B cell (primary cell): ENCODE measurements around the gene CALN1. TPM values are rescaled to one million over a fixed set of nuclear protein-coding genes. Genes with fewer than 3 reads are reported as not detected.

ENCODE experiments used
- ATAC-seq: fragments of 200-7000 bp; cut with Tn5 transposase; one replicate; pipeline ENCODE4 v1.10.0; 2021; ENCODE audit warnings: low read depth, mild to moderate bottlenecking, moderate number of reproducible peaks, moderate library complexity
- CTCF ChIA-PET: fragments of 350-600 bp; sonication (Branson Sonifier 250); formaldehyde crosslinking; loops from one replicate; lab custom pipeline; 2021; ENCODE audit warnings: antibody characterized with exemption, inconsistent platforms; lab: Charles Lee
- POLR2A ChIA-PET: fragments of 350-600 bp; sonication (Branson Sonifier 250); formaldehyde crosslinking; loops from one replicate; lab custom pipeline; 2021; ENCODE audit warnings: antibody characterized with exemption; lab: Charles Lee
- DNase-seq: peaks from one replicate; pipeline ENCODE4 v3.0.0; 2013
- H2AFZ ChIP-seq: 2 replicates; pipeline ENCODE4 v1.6.1; 2012; ENCODE audit warnings: mild to moderate bottlenecking, low read depth, low read length; ENCODE audit not compliant: insufficient read depth, poor library complexity, severe bottlenecking
- H3K27ac ChIP-seq, 2 donors: 1 replicate in 1 of 2; 2 replicates in 1 of 2; pipeline ENCODE4 v1.5.1; 2012 to 2013; ENCODE audit warnings: low read length in 2 of 2, mild to moderate bottlenecking in 2 of 2, moderate library complexity in 1 of 2
- H3K27me3 ChIP-seq, 4 experiments: fragments of 200-600 bp in 1 of 4; sonication (generic) in 1 of 4; replicated peaks in 1 of 4; 1 replicate in 2 of 4; 2 replicates in 2 of 4; pipeline versions ENCODE4 v1.6.1 to v1.7.0; 2013 to 2016; ENCODE audit warnings: low read length in 3 of 4, mild to moderate bottlenecking in 2 of 4, mixed read lengths in 1 of 4, moderate library complexity in 1 of 4; ENCODE audit not compliant: insufficient read depth in 4 of 4, control insufficient read depth in 3 of 4; ENCODE audit errors: control extremely low read depth in 1 of 4
- H3K36me3 ChIP-seq, 2 experiments: replicated peaks in 1 of 2; 1 replicate in 1 of 2; 2 replicates in 1 of 2; pipeline versions ENCODE4 v1.6.1 to v1.7.1; 2013; ENCODE audit warnings: low read length in 1 of 2; ENCODE audit not compliant: insufficient read depth in 2 of 2, control insufficient read depth in 1 of 2; ENCODE audit errors: control extremely low read depth in 1 of 2, extremely low read depth in 1 of 2
- H3K4me1 ChIP-seq, 2 donors: fragments of 200-600 bp in 1 of 2; sonication (generic) in 1 of 2; 1 replicate in 1 of 2; 2 replicates in 1 of 2; pipeline versions ENCODE4 v1.5.1 to v1.6.1; 2013 to 2017; ENCODE audit warnings: low read length in 2 of 2; ENCODE audit not compliant: control insufficient read depth in 2 of 2, insufficient read depth in 2 of 2
- H3K4me2 ChIP-seq: replicated peaks from 2 replicates; pipeline ENCODE3; 2012; ENCODE audit warnings: mild to moderate bottlenecking, low read depth, low read length; ENCODE audit not compliant: poor library complexity, severe bottlenecking
- H3K4me3 ChIP-seq, 5 experiments: fragments of 200-600 bp in 1 of 5; sonication (generic) in 1 of 5; 1 replicate in 3 of 5; 2 replicates in 2 of 5; pipeline versions ENCODE4 v1.5.1 to v1.7.0; 2011 to 2016; ENCODE audit warnings: low read length in 4 of 5, mild to moderate bottlenecking in 4 of 5, low read depth in 2 of 5, control low read depth in 1 of 5, moderate library complexity in 1 of 5; ENCODE audit not compliant: insufficient read depth in 1 of 5; ENCODE audit errors: control extremely low read depth in 1 of 5, extremely low read depth in 1 of 5
- H3K79me2 ChIP-seq: fragments of 200-600 bp; sonication (generic); one replicate; pipeline ENCODE4 v1.6.0; 2016; ENCODE audit warnings: low read length; ENCODE audit not compliant: control insufficient read depth, insufficient read depth
- H3K9ac ChIP-seq: fragments of 200-600 bp; sonication (generic); 2 replicates; pipeline ENCODE4 v1.6.1; 2017; ENCODE audit warnings: mild to moderate bottlenecking, low read length, moderate library complexity
- H3K9me3 ChIP-seq, 3 donors: one replicate each; pipeline versions ENCODE4 v1.6.1 to v1.7.1; 2013; ENCODE audit warnings: low read length in 2 of 3; ENCODE audit not compliant: control insufficient read depth in 2 of 3, insufficient read depth in 1 of 3; ENCODE audit errors: control extremely low read depth in 1 of 3
- H4K20me1 ChIP-seq: 2 replicates; pipeline ENCODE4 v1.6.0; 2012; ENCODE audit warnings: mild to moderate bottlenecking, low read length; ENCODE audit not compliant: insufficient read depth, control insufficient read depth, poor library complexity, severe bottlenecking
- H3K27ac Mint-ChIP-seq: one replicate; pipeline ENCODE4 v1.8.0; 2021; ENCODE audit warnings: mixed read lengths
- H3K27me3 Mint-ChIP-seq: one replicate; pipeline ENCODE4 v1.8.0; 2021; ENCODE audit warnings: mixed read lengths
- H3K4me1 Mint-ChIP-seq: one replicate; pipeline ENCODE4 v1.8.0; 2021; ENCODE audit warnings: mixed read lengths
- H3K4me3 Mint-ChIP-seq: one replicate; pipeline ENCODE4 v1.8.0; 2021; ENCODE audit warnings: mixed read lengths
- H3K9me3 Mint-ChIP-seq: one replicate; pipeline ENCODE4 v1.8.0; 2022; ENCODE audit warnings: mixed read lengths; ENCODE audit not compliant: insufficient read depth
- EZH2 ChIP-seq: IDR thresholded peaks from 2 replicates; pipeline ENCODE4 v1.6.1; 2012; ENCODE audit warnings: borderline replicate concordance, low read depth, mild to moderate bottlenecking, moderate library complexity, low read length; ENCODE audit not compliant: insufficient read depth, poor library complexity, severe bottlenecking
- WGBS: methylation state at CpG from one replicate; pipeline ENCODE4 v1.1.5; 2013; ENCODE audit warnings: missing lambda C conversion rate; ENCODE audit not compliant: insufficient coverage; 5-methylcytosine and 5-hydroxymethylcytosine counted together
- intact Hi-C: fragments of 100-400 bp; cut with micrococcal nuclease; formaldehyde crosslinking; loops from one replicate; pipeline ENCODE4 v1.10.0; 2022
- polyA plus RNA-seq: library from polyadenylated mRNA; depleted of rRNA; stranded (reverse); fragments of >200 nt; gene quantifications from 2 replicates; pipeline ENCODE4 v1.2.3, GENCODE V29; 2012
- total RNA-seq, 2 donors: library from RNA; stranded (reverse); fragments of 120-200 nt in 1 of 2; gene quantifications; 1 replicate in 1 of 2; 2 replicates in 1 of 2; pipeline versions ENCODE4 v1.2.3 to v1.2.4, GENCODE V29; 2013 to 2022
- TF ChIP-seq, protein P1 (sequence below): fragments of 200-600 bp; IDR thresholded peaks from one replicate; pipeline ENCODE4 v1.8.0; 2022; ENCODE audit warnings: antibody characterized with exemption, mild to moderate bottlenecking

The CALN1 gene
- total and polyA plus RNA-seq, 2 donors (not counting 1 experiment from before 2014, with no cell fraction given), result not detected

DNA sequence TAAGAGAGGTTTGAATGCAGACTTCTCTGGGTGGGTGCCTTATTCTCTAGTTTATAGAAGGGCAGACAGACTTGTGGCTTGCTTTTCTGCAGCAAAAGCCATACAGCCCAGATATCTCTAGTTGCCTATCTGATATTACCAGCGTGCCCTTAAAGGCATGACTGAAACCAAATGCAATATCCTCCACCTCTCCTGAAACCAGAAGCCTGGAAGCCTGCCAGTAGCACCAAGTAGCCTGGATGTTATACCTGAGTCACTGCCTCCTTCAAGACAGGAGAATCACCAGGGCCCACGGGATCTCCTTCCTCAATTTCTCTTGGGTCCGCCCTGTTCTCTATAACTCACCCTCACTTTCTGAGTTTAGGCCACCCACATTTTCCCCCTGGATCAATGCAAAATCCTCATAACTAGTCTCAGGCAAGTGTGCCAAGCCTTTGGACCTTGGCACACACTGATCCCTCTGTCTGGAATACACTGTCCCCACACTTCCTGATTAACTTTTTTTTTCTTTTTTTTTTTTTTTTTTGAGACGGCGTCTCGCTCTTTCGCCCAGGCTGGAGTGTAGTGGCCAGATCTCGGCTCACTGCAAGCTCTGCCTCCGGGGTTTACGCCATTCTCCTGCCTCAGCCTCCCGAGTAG, 641.8 kb downstream of the CALN1 start:
- no peaks in the 10 kb centered on the region for H4K20me1 ChIP-seq
- H3K4me1 ChIP-seq, result no peaks in the 10 kb centered on the region
- no peaks in the 10 kb centered on the region for H3K9me3 Mint-ChIP-seq
- peaks cover 0 to 5% (median 0%) of the 10 kb centered on the region in 3 donors for H3K9me3 ChIP-seq
- H3K27ac Mint-ChIP-seq, result no peak overlapping the region
- no peaks in the 10 kb centered on the region for H3K4me1 Mint-ChIP-seq
- no peaks in the 10 kb centered on the region for H3K79me2 ChIP-seq
- no peak overlapping the region for H2AFZ ChIP-seq
- no peak overlapping the region for H3K9ac ChIP-seq
- H3K27me3 Mint-ChIP-seq, result no peaks in the 10 kb centered on the region
- 76% methylated on average over 10 of the region's 11 CpGs for whole genome bisulfite sequencing
- TF ChIP-seq EZH2, result no peak
- TF ChIP-seq, protein P1, sequence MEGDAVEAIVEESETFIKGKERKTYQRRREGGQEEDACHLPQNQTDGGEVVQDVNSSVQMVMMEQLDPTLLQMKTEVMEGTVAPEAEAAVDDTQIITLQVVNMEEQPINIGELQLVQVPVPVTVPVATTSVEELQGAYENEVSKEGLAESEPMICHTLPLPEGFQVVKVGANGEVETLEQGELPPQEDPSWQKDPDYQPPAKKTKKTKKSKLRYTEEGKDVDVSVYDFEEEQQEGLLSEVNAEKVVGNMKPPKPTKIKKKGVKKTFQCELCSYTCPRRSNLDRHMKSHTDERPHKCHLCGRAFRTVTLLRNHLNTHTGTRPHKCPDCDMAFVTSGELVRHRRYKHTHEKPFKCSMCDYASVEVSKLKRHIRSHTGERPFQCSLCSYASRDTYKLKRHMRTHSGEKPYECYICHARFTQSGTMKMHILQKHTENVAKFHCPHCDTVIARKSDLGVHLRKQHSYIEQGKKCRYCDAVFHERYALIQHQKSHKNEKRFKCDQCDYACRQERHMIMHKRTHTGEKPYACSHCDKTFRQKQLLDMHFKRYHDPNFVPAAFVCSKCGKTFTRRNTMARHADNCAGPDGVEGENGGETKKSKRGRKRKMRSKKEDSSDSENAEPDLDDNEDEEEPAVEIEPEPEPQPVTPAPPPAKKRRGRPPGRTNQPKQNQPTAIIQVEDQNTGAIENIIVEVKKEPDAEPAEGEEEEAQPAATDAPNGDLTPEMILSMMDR, result no peak
- DNase-seq (no peak), ATAC-seq (no peak)
- CTCF ChIA-PET, result no interaction called here
- POLR2A ChIA-PET, result no interaction called here
- no peak overlapping the region for H3K4me3 ChIP-seq
- H3K36me3 ChIP-seq, result no peaks in the 10 kb centered on the region
- no peak overlapping the region for H3K4me3 Mint-ChIP-seq
- no peaks in the 10 kb centered on the region for H3K27me3 ChIP-seq
- intact Hi-C loops, result no loop called here
- H3K27ac ChIP-seq, result no peak overlapping the region
- no peak overlapping the region for H3K4me2 ChIP-seq

- H3K27me3 ChIP-seq, result no peaks in the 10 kb centered on the region
- H3K36me3 ChIP-seq, result no peaks in the 10 kb centered on the region
- Mint-ChIP-seq H3K4me1 (no peaks in the 10 kb centered on the region), H3K27ac (no peak overlapping the region), H3K9me3 (no peaks in the 10 kb centered on the region), H3K27me3 (no peaks in the 10 kb centered on the region), H3K4me3 (no peak overlapping the region)
- POLR2A ChIA-PET, result no interaction called here
- intact Hi-C loops, result no loop called here
- no peak overlapping the region for H2AFZ ChIP-seq
- H3K4me3 ChIP-seq, result no peak overlapping the region
- CTCF ChIA-PET, result no interaction called here
- 79% methylated on average over 2 of the region's 4 CpGs for WGBS
- peaks cover 0 to 4% (median 0%) of the 10 kb centered on the region in 3 donors for H3K9me3 ChIP-seq
- no peaks in the 10 kb centered on the region for H3K79me2 ChIP-seq
- no peaks in the 10 kb centered on the region for H3K4me1 ChIP-seq
- H3K27ac ChIP-seq, result no peak overlapping the region
- H3K4me2 ChIP-seq, result no peak overlapping the region
- TF ChIP-seq, protein P1, result no peak
- TF ChIP-seq EZH2, result no peak
- no peak overlapping the region for H3K9ac ChIP-seq
- H4K20me1 ChIP-seq, result no peaks in the 10 kb centered on the region
- DNase-seq (no peak), ATAC-seq (no peak)
These were observed 642.8 kb downstream of the CALN1 start for GRCh38 chr7:71769326-71769725.
